Endodermal cell (in vitro differentiated cells): Measurements from ENCODE around the gene MCU. TPM values are rescaled to one million over a fixed set of nuclear protein-coding genes. Genes with fewer than 3 reads are reported as not detected.

Source experiments
- DNase-seq: peaks from one replicate; pipeline ENCODE4 v3.0.0-alpha.2; 2017
- H3K27ac ChIP-seq: 2 replicates; pipeline ENCODE4 v1.5.1; 2013; ENCODE audit warnings: mild to moderate bottlenecking, low read depth, low read length, moderate library complexity
- H3K27me3 ChIP-seq: 2 replicates; pipeline ENCODE4 v1.6.1; 2013; ENCODE audit warnings: mild to moderate bottlenecking, low read length, moderate library complexity; ENCODE audit not compliant: insufficient read depth, control insufficient read depth, poor library complexity, severe bottlenecking
- H3K36me3 ChIP-seq: 2 replicates; pipeline ENCODE4 v1.7.0; 2013; ENCODE audit warnings: mild to moderate bottlenecking, low read length, moderate library complexity; ENCODE audit not compliant: control insufficient read depth, insufficient read depth
- H3K4me1 ChIP-seq: one replicate; pipeline ENCODE4 v1.7.0; 2013; ENCODE audit warnings: low read length; ENCODE audit not compliant: control insufficient read depth, insufficient read depth
- H3K4me3 ChIP-seq: 2 replicates; pipeline ENCODE4 v1.5.1; 2013; ENCODE audit warnings: mild to moderate bottlenecking, low read length, moderate library complexity
- H3K9ac ChIP-seq: 2 replicates; pipeline ENCODE4 v1.6.1; 2013; ENCODE audit warnings: mild to moderate bottlenecking, low read length, moderate library complexity; ENCODE audit not compliant: poor library complexity, severe bottlenecking; ENCODE audit errors: extremely low read depth
- H3K9me3 ChIP-seq: 2 replicates; pipeline ENCODE4 v1.6.1; 2013; ENCODE audit warnings: mild to moderate bottlenecking, low read length, moderate library complexity; ENCODE audit not compliant: control insufficient read depth
- H3K27ac Mint-ChIP-seq: 2 replicates; pipeline ENCODE4 v1.8.0; 2020; ENCODE audit warnings: mixed read lengths
- H3K27me3 Mint-ChIP-seq: 2 replicates; pipeline ENCODE4 v1.8.0; 2021; ENCODE audit warnings: mild to moderate bottlenecking, mixed read lengths; ENCODE audit not compliant: insufficient read depth
- H3K36me3 Mint-ChIP-seq: 2 replicates; pipeline ENCODE4 v1.8.0; 2020; ENCODE audit warnings: low read depth, mixed read lengths
- H3K4me1 Mint-ChIP-seq: 2 replicates; pipeline ENCODE4 v1.8.0; 2020; ENCODE audit warnings: mixed read lengths
- H3K4me3 Mint-ChIP-seq: 2 replicates; pipeline ENCODE4 v1.8.0; 2020; ENCODE audit warnings: mild to moderate bottlenecking, moderate library complexity, mixed read lengths
- H3K9me3 Mint-ChIP-seq: 2 replicates; pipeline ENCODE4 v1.8.0; 2020; ENCODE audit warnings: mild to moderate bottlenecking, mixed read lengths
- CTCF ChIP-seq: fragments of 200-600 bp; sonication (generic); conservative IDR thresholded peaks from 2 replicates; pipeline ENCODE4 v1.5.0; 2021; ENCODE audit warnings: antibody characterized with exemption, mild to moderate bottlenecking
- WGBS, 2 experiments: methylation state at CpG; one replicate each; pipeline versions ENCODE4 v1.1.5 to v1.1.7; 2013; ENCODE audit warnings: missing lambda C conversion rate in 2 of 2, mixed read lengths in 1 of 2; ENCODE audit not compliant: insufficient coverage in 1 of 2, insufficient read length in 1 of 2; 5-methylcytosine and 5-hydroxymethylcytosine counted together
- total RNA-seq, 2 donors: library from RNA; stranded (reverse); fragmentation: NEBNext Ultra II Directional in 1 of 2; extraction: Animal tissue kit (Norgen Biotek cat#: 25700) in 1 of 2; gene quantifications; 2 replicates in 1 of 2; 3 replicates in 1 of 2; pipeline ENCODE4 v1.2.1, GENCODE V29; 2021

MCU gene
- total RNA-seq, 2 donors from 2014 or later = 46.1 to 48.5 TPM

GRCh38 chr10:72847681-72848080 lies 155.7 kb downstream of the MCU start:
- Mint-ChIP-seq H3K27ac (no peak overlapping the region), H3K4me3 (no peak overlapping the region), H3K4me1 (no peaks in the 10 kb centered on the region), H3K9me3 (peaks cover 20% of the 10 kb centered on the region), H3K36me3 (peaks cover 36% of the 10 kb centered on the region), H3K27me3 (no peaks in the 10 kb centered on the region)
- no peak overlapping the region for H3K4me3 ChIP-seq
- no peaks in the 10 kb centered on the region for H3K27me3 ChIP-seq
- no peak for TF ChIP-seq CTCF
- no peak overlapping the region for H3K9ac ChIP-seq
- DNase-seq = no peak
- H3K9me3 ChIP-seq = peaks cover 23% of the 10 kb centered on the region
- no peak overlapping the region for H3K27ac ChIP-seq
- WGBS, 2 experiments = 96 to 99% methylated on average over 2 of the region's 2 CpGs
- H3K4me1 ChIP-seq = no peaks in the 10 kb centered on the region
- no peaks in the 10 kb centered on the region for H3K36me3 ChIP-seq

- DNase-seq = no peak
- H3K27me3 Mint-ChIP-seq = no peaks in the 10 kb centered on the region
- peaks cover 44% of the 10 kb centered on the region for H3K36me3 Mint-ChIP-seq
- no peak overlapping the region for H3K27ac Mint-ChIP-seq
- H3K27ac ChIP-seq = no peak overlapping the region
- H3K4me1 Mint-ChIP-seq = no peaks in the 10 kb centered on the region
- WGBS, 2 experiments = 94 to 99% methylated on average over 2 of the region's 2 CpGs
- no peak for TF ChIP-seq CTCF
- no peaks in the 10 kb centered on the region for H3K36me3 ChIP-seq
- no peak overlapping the region for H3K4me3 ChIP-seq
- H3K9me3 ChIP-seq = peaks cover 31% of the 10 kb centered on the region
- no peak overlapping the region for H3K4me3 Mint-ChIP-seq
- H3K27me3 ChIP-seq = no peaks in the 10 kb centered on the region
- no peak overlapping the region for H3K9ac ChIP-seq
- H3K4me1 ChIP-seq = no peaks in the 10 kb centered on the region
- H3K9me3 Mint-ChIP-seq = peaks cover 28% of the 10 kb centered on the region
Measured at GRCh38 chr10:72850861-72851260, 158.9 kb downstream of the MCU start.

- H3K27ac ChIP-seq = no peak overlapping the region
- WGBS, 2 experiments = no CpG with 5 or more reads among the region's 1 CpG
- Mint-ChIP-seq H3K27ac (no peak overlapping the region), H3K36me3 (peaks cover 44% of the 10 kb centered on the region), H3K4me1 (no peaks in the 10 kb centered on the region), H3K9me3 (peaks cover 28% of the 10 kb centered on the region), H3K27me3 (no peaks in the 10 kb centered on the region), H3K4me3 (no peak overlapping the region)
- no peaks in the 10 kb centered on the region for H3K36me3 ChIP-seq
- no peak overlapping the region for H3K4me3 ChIP-seq
- H3K9ac ChIP-seq = no peak overlapping the region
- DNase-seq = no peak
- TF ChIP-seq CTCF = no peak
- no peaks in the 10 kb centered on the region for H3K4me1 ChIP-seq
- peaks cover 31% of the 10 kb centered on the region for H3K9me3 ChIP-seq
- no peaks in the 10 kb centered on the region for H3K27me3 ChIP-seq
Measured at GRCh38 chr10:72851509-72851908, 159.6 kb downstream of the MCU start.
